ENCODE results near the gene ACER1. TPM values are rescaled to one million over a fixed set of nuclear protein-coding genes. Genes with fewer than 3 reads are reported as not detected.
"Not testable (repeated sequence)": the region's sequence is repeated elsewhere in the genome, so short reads cannot be mapped to it uniquely, and the experiment has no call there.

The ACER1 gene
- total RNA-seq, 1 donor from 2014 or later = not detected

- H3K4me3 ChIP-seq = no peak overlapping the region
- TF ChIP-seq CTCF (IDR thresholded peaks at IDR 0.05) = no peak
- DNase-seq (no peak), ATAC-seq (no peak)
- H3K27me3 ChIP-seq (ENCODE audit: low read depth) = peaks cover 3% of the 10 kb centered on the region
- no peaks in the 10 kb centered on the region for H3K4me1 ChIP-seq
- H3K36me3 ChIP-seq = no peaks in the 10 kb centered on the region
- intact Hi-C loops (cut with DNase I) = no loop called here
- H3K27ac ChIP-seq = no peak overlapping the region
- no peaks in the 10 kb centered on the region for H3K9me3 ChIP-seq
Observed at GRCh38 chr19:6319376-6319775, 14.0 kb downstream of the ACER1 start.

DNA sequence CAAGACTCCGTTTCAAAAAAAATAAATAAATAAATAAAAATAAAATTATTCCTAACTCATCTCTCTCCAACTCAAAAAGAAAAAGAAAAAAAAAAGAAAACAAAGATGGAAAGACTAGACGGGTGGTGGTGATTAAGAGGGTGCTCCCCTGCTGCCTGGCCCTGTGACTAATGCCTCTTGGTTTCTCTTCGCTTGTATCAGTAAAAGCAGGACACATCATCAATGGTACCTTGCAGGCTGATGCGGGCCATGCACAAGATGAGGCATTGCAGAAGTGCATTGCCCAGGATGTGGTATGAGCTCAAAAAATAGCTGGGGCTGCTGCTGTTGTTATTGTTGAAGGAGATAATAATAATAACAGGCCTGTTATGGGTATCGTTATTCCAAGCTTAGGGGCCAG, 14.6 kb downstream of the ACER1 start:
- H3K9me3 ChIP-seq = no peaks in the 10 kb centered on the region
- peaks cover 3% of the 10 kb centered on the region for H3K27me3 ChIP-seq (ENCODE audit: low read depth)
- intact Hi-C loops (cut with DNase I) = no loop called here

GRCh38 chr19:6315646-6316045, 17.8 kb downstream of the ACER1 start:
- intact Hi-C loops (cut with DNase I); H3K9me3 ChIP-seq; H3K4me3 ChIP-seq; H3K4me1 ChIP-seq; H3K36me3 ChIP-seq; ATAC-seq; H3K27ac ChIP-seq; H3K27me3 ChIP-seq (ENCODE audit: low read depth); DNase-seq: not testable (repeated sequence)

More for the DNA sequence above, 14.6 kb downstream of the ACER1 start:
- no peak for TF ChIP-seq CTCF (IDR thresholded peaks at IDR 0.05)
- DNase-seq (no peak), ATAC-seq (no peak)
- H3K27ac ChIP-seq = no peak overlapping the region
- H3K36me3 ChIP-seq = no peaks in the 10 kb centered on the region
- no peaks in the 10 kb centered on the region for H3K4me1 ChIP-seq
- H3K4me3 ChIP-seq = no peak overlapping the region

DNA sequence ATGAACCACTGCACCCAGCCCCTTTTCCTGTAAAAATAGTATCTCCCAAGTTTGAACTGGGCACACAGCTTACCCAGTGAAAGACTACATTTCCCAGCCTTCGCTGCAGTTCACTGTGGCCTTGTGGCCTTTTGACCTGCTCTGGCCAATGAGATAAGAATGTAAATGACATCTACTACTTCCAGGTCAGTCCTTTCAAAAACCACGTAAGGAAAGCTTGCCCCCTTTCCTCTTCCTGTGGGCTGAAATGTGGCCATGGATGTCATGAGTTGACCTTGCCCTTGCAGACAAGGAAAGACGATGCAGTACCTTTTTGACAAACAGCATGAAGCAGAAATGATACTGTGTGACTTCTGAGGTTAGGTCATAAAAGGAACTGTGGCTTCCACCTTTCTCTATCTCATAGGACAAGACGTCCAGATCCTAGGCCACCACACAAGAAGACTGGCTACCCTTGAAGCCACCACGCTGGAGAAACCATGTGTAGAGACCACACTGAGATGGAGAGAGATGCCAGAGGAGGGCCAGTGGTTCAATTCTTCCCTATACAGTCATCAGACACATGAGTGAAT, 19.9 kb downstream of the ACER1 start:
- no peak for TF ChIP-seq CTCF (IDR thresholded peaks at IDR 0.05)
- intact Hi-C loops (cut with DNase I) = no loop called here

DNA sequence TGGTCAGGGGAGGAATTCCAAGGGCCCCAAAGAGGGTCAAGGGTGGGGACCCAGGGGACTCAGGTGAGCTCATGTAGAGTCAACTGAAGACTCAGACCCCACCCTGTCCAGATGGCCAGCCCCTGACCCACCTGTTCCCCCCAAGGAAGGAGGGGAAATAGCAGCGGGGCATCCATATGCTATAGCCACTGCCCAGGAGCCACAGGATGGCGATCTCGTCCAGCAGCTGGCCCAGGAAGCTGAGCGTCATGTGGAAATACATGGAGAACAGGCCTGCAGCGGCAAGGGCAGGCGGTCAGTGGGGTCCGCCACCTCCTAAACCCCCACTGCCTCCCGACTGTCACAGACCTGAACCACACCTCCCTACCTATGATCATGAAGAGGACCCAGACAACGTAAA, 21.4 kb downstream of the ACER1 start:
- H3K4me3 ChIP-seq = no peak overlapping the region
- H3K27me3 ChIP-seq (ENCODE audit: low read depth) = no peaks in the 10 kb centered on the region
- TF ChIP-seq CTCF (IDR thresholded peaks at IDR 0.05) = no peak
- H3K27ac ChIP-seq = no peak overlapping the region
- DNase-seq (no peak), ATAC-seq (no peak)
- H3K9me3 ChIP-seq = no peaks in the 10 kb centered on the region
- no peaks in the 10 kb centered on the region for H3K4me1 ChIP-seq
- no peaks in the 10 kb centered on the region for H3K36me3 ChIP-seq
- intact Hi-C loops (cut with DNase I) = no loop called here

More for the DNA sequence above, 19.9 kb downstream of the ACER1 start:
- Histone ChIP-seq H3K4me3 (no peak overlapping the region), H3K27ac (no peak overlapping the region), H3K36me3 (no peaks in the 10 kb centered on the region), H3K27me3 (ENCODE audit: low read depth) (no peaks in the 10 kb centered on the region), H3K4me1 (no peaks in the 10 kb centered on the region), H3K9me3 (no peaks in the 10 kb centered on the region)
- DNase-seq (no peak), ATAC-seq (no peak)

DNA sequence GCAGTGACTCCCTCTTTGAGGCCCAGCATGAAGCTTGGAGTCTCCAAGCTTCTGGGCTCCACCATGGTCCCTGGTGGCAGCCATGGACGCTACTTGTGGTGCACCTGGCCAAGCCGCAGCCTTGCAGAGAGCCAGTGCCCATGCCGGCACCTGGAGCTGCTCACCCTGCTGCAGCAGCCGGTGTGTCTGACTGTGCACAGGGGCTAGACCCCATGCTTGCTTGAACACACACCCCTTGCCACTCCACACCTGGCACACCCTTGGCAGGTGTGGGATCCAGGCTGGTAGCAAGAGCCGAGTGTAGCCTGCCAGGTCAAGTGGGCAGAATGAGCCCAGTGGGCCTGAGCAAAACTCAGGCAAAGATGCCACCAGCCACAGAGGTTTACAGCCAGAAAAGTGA, 35.0 kb downstream of the ACER1 start:
- DNase-seq (no peak), ATAC-seq (no peak)
- Histone ChIP-seq H3K27me3 (ENCODE audit: low read depth) (no peaks in the 10 kb centered on the region), H3K4me1 (no peaks in the 10 kb centered on the region), H3K27ac (no peak overlapping the region), H3K4me3 (no peak overlapping the region), H3K36me3 (no peaks in the 10 kb centered on the region), H3K9me3 (peaks cover 11% of the 10 kb centered on the region)
- intact Hi-C loops (cut with DNase I) = loop anchor here (10.0 kb wide), 2 partner anchors 84 to 134 kb away; no protein-coding TSS in a partner anchor
- no peak for TF ChIP-seq CTCF (IDR thresholded peaks at IDR 0.05)

Measured in lower lobe of right lung (tissue), 2 donors.